ENCODE measurements around the gene PMM2.
"Not testable (repeated sequence)": the region's sequence is repeated elsewhere in the genome, so short reads cannot be mapped to it uniquely, and the experiment has no call there.

The PMM2 gene

GRCh38 chr16:8822403-8822802 lies 24.8 kb downstream of the PMM2 start:
- no peak for DNase-seq

- no peak for DNase-seq
Measured at GRCh38 chr16:8826278-8826879, 28.7 kb downstream of the PMM2 start.

GRCh38 chr16:8828541-8829165 lies 31.0 kb downstream of the PMM2 start:
- no peak for DNase-seq

GRCh38 chr16:8831450-8831849 lies 33.8 kb downstream of the PMM2 start:
- no peak for DNase-seq

GRCh38 chr16:8831871-8832716 lies 34.5 kb downstream of the PMM2 start:
- no peak for DNase-seq

- DNase-seq: no peak
Measured at GRCh38 chr16:8832717-8833105, 35.1 kb downstream of the PMM2 start.

- not testable (repeated sequence) for DNase-seq
Measured at GRCh38 chr16:8836797-8837196, 39.2 kb downstream of the PMM2 start.

GRCh38 chr16:8837594-8837993 lies 40.0 kb downstream of the PMM2 start:
- DNase-seq: not testable (repeated sequence)

- not testable (repeated sequence) for DNase-seq
Measured at GRCh38 chr16:8842016-8842415, 44.4 kb downstream of the PMM2 start.

- DNase-seq: not testable (repeated sequence)
Measured at GRCh38 chr16:8843296-8843695, 45.7 kb downstream of the PMM2 start.

- no peak for DNase-seq
Measured at GRCh38 chr16:8845699-8846298, 48.2 kb downstream of the PMM2 start.

- no peak for DNase-seq
Measured at GRCh38 chr16:8846401-8846932, 48.8 kb downstream of the PMM2 start.

GRCh38 chr16:8847145-8847544 lies 49.5 kb downstream of the PMM2 start:
- DNase-seq: no peak

- no peak for DNase-seq
Measured at GRCh38 chr16:8847623-8848022, 50.0 kb downstream of the PMM2 start.

GRCh38 chr16:8848231-8848938 lies 50.7 kb downstream of the PMM2 start:
- DNase-seq: no peak

- no peak for DNase-seq
Measured at GRCh38 chr16:8848939-8849391, 51.3 kb downstream of the PMM2 start.

- DNase-seq: no peak
Measured at GRCh38 chr16:8849411-8850011, 51.9 kb downstream of the PMM2 start.

GRCh38 chr16:8850279-8850885 lies 52.7 kb downstream of the PMM2 start:
- no peak for DNase-seq

- DNase-seq: no peak
Measured at GRCh38 chr16:8851761-8852403, 54.2 kb downstream of the PMM2 start.

GRCh38 chr16:8852534-8852933 lies 54.9 kb downstream of the PMM2 start:
- no peak for DNase-seq

- DNase-seq: no peak
Measured at GRCh38 chr16:8853150-8853549, 55.5 kb downstream of the PMM2 start.
